ENCODE results near the gene PDE4C.

Gene PDE4C

DNA sequence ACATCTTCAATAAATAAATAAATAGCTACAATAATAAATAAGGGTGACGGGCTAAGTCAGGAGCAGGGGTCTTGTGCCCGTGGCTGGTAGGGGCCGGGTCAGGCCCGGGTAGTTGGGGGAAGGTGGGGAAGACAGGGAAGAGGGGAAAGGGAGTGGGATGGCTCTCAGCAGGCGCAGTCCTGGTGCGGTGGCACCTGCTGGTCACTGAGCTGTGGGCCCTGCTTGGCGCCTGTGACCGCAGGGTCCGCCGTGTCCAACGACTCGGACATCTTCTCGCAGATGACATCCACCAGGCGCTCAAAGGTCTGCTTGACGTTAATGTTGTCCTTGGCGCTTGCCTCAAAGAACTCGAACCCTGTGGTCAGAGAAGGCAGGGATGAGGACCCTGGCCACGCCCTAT lies 28.9 kb downstream of the PDE4C start:
- no peak for DNase-seq

DNA sequence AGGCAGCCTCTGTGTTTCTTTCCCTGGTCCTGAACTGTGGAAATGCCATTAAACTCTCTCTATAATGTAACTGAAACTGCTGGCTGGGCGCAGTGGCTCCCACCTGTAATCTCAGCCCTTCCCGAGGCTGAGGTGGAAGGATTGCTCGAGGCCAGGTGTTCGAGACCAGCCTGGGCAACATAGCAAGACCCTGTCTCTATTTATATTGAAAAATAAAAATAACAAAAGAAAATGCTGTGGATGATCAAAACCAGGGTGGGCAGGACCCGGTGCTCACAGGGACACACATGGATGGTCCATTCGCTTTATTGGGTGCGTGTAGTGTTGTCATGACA lies 29.8 kb downstream of the PDE4C start:
- DNase-seq: no peak

DNA sequence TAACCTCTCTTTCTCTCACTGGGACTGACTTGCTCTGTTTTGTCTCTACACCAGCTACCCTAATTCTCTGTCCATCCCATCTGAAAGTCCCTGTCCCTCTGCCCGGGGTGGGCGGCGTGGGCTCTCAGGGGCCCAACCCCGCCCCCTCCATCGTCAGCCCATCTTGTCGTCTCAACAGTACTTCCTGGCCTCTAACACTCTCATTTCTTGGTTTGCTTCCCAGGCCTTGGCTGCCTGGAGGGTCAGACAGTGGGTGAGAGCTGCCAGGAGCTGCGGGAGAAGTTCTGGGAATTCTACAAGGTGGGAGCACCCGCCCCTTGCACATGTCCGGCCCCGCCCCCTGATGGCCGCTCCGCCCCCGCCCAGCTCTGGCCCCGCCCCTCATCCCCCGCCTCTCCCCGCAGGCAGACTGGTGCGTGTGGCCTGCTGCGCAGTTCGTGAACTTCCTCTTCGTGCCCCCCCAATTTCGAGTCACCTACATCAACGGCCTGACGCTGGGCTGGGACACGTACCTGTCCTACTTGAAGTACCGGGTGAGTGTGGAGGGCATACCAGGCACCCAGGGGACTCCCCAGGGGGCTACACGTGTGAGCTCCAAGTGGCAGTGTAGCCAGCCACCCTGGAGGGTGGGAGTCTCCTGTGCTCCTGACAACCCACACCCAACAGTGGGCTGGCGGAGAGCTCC lies 31.5 kb downstream of the PDE4C start:
- DNase-seq: peak in 1 of 5 experiments; percentile 38

DNA sequence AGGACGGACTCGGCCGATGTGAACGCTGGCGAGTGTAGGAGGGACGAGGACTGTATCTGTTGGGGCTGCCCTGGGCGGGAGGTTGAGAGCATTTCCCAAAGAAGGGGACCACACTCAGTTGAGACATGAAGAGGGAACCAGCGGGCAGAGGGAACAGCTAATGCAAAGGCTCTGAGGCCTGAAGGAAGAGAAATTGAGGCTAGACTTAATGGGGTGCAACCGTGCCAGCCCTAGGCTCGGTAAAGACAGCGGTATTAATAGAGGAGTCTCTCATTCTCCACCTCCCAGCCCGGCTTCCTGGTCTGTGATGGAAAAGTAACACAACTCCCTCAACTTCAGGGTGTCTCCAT lies 32.1 kb downstream of the PDE4C start:
- no peak for DNase-seq

GRCh38 chr19:18193388-18194180 lies 32.7 kb downstream of the PDE4C start:
- DNase-seq: peak in 1 of 5 experiments; percentile 19

DNA sequence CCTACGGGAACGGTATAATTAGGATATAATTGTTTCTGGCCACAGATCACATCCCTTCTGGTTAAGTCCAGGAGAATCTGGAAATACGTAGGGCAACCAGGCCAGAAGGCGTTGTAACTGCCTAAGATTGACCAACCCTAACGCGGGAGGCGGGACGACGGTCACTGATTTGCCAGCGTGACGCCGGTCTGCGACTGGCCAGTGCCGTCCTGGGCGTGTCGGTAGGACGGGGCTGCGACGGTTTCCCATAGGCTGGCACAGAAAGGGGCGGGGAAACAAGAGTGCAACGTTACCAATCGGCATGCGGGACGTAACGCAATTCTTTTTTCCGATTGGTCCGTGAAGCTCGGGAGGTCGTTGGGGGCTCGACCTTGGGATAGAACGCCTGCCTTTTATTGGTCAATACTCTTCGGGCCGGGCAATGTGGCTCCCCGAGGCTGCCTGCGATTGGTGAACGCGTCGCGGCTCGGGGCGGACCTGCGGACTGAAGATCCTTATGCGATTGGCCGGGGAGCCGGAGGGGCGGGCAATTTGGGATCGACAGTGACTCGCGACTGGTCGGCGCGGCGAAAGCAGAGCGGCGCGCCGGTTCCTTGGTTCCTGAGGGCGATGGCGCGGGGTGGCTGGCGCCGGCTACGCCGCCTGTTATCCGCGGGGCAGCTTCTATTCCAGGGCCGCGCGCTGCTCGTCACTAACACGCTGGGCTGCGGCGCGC lies 33.4 kb downstream of the PDE4C start, which contains the start of gene MPV17L2:
Gene MPV17L2, plus strand, starts transcription at position 546 of the 715 bp plus-strand sequence. Its CDS starts 64 bp downstream, at position 610.
- DNase-seq: peak; percentile 96 to 100 (median 99)

GRCh38 chr19:18191640-18192062 lies 34.6 kb downstream of the PDE4C start:
- no peak for DNase-seq

DNA sequence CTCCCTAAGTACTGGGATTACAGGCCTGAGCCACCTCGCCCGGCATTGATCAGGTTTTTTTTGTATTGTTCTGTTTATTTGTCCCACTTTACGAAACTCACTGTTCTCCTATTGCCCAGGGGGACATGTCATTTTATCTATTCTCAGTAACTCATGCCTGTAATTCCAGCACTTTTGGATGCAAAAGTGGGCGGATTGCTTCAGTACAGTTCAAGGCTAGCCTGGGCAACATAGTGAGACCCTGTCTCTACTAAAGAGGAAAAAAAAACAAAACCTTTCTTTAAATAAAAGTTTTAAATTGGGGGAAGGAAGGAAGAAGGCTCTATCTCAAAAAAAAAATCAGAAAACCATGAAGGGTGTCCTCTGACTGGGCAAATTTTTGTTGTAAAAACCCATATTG lies 36.0 kb downstream of the PDE4C start:
- no peak for DNase-seq

DNA sequence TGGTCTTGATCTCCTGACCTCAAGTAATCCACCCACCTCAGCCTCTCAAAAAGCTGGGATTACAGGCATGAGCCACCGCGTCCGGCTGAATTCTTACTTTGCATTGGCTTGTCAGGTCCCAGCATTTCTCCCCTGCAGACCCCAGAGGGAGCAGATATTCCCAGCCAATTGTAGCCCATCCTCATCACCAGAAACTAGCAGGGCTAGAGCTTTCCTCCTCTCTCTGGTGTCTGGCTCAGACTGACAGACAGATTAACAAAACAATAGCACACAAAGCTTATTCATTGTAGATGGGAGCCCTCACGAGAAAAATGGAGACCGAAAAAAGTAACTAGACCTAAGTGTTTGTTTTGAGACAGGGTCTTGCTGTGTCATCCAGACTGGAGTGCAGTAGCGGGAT lies 40.7 kb downstream of the PDE4C start:
- no peak for DNase-seq

DNA sequence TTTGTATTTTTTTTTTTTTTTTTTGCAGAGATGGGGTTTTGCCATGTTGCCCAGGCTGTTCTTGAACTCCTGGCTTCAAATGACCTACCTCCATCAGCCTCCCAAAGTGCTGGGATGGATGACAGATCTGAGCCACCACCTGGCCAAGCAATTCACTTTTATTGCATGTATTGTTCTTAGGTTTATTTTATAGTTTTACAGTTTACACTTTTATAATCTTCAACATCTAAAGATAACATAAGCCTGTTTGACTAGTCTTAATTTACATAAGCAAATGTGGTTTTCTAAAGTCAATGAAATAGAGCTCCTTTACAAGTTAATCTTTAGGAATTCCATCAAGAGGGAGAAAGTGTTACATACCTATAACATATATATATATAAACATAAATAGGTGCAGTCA lies 42.7 kb downstream of the PDE4C start:
- no peak for DNase-seq

GRCh38 chr19:18179957-18180356 lies 46.3 kb downstream of the PDE4C start:
- no peak for DNase-seq

DNA sequence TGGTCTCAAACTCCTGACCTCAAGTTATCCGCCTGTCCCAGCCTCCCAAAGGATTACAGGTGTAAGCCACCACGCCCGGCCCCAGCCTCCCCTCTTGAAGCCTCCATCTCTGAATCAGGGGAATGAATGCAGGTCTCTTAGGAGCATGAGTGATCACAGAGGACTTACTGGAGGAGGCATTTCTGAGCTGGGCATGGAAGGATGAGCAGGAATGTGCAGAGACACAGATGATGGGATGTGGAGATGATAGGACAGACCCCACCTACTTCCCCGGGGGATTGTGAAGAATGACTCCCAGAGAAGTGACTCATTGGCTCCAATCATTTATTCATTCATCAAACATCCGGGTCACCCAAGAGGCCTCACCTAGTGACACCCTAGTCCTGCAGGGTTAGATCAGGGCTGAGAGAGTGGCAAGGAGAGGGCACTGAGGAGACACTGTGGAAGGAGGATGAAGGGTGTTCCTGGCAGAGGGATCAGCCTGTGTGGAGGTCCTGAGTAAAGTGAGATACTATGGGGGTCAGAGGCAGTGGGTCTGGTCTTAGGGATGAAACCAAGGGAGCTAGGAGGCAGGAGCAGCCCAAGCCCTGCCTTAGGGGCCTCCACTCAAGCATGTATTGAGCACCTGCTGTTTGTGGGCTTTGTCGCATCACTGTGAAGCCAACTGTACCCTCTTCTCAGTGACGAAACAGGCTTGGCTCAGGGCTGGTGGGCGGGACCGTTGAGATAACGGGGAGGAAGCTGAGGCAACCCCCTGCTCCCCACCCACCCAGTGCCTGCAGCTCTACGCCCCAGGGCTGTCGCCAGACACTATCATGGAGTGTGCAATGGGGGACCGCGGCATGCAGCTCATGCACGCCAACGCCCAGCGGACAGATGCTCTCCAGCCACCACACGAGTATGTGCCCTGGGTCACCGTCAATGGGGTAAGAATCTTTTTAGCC lies 49.6 kb downstream of the PDE4C start:
- no peak for DNase-seq

DNA sequence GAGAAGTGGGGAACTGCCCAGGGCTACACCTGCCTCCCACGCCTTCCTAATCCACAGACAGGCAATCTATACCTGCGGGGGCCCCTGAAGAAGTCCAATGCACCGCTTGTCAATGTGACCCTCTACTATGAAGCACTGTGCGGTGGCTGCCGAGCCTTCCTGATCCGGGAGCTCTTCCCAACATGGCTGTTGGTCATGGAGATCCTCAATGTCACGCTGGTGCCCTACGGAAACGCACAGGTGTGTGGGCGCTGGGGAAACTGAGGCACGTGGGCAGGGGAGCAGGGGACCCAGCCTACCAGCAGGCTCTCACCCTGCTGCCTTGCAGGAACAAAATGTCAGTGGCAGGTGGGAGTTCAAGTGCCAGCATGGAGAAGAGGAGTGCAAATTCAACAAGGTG lies 51.3 kb downstream of the PDE4C start:
- no peak for DNase-seq
